MM.1S (cell line): Measurements from ENCODE around the gene GFAP.

Source experiments
- DNase-seq: peaks from one replicate; pipeline ENCODE4 v3.0.0-alpha.2; 2015
- H2AFZ ChIP-seq: fragments of 300-600 bp; sonication (generic); 2 replicates; pipeline ENCODE4 v1.6.0; 2016; ENCODE audit warnings: antibody characterized with exemption, low read length
- H3F3A ChIP-seq: fragments of 300-600 bp; sonication (generic); 2 replicates; pipeline ENCODE4 v1.6.1; 2016; ENCODE audit warnings: mild to moderate bottlenecking, antibody characterized with exemption, low read length, moderate library complexity, mixed read lengths; ENCODE audit not compliant: insufficient read depth
- H3K27ac ChIP-seq: fragments of 300-600 bp; sonication (generic); 2 replicates; pipeline ENCODE4 v1.5.1; 2016; ENCODE audit warnings: mild to moderate bottlenecking, low read length
- H3K27me3 ChIP-seq: fragments of 300-600 bp; sonication (generic); replicated peaks from 2 replicates; pipeline ENCODE4 v1.6.0; 2016; ENCODE audit warnings: low read length; ENCODE audit not compliant: insufficient read depth
- H3K36me3 ChIP-seq: fragments of 300-600 bp; sonication (generic); replicated peaks from 2 replicates; pipeline ENCODE4 v1.6.1; 2016; ENCODE audit warnings: mild to moderate bottlenecking, low read length, mixed read lengths; ENCODE audit not compliant: insufficient read depth
- H3K4me1 ChIP-seq: fragments of 300-600 bp; sonication (generic); 2 replicates; pipeline ENCODE4 v1.6.1; 2016; ENCODE audit warnings: low read length, mixed read lengths
- H3K4me2 ChIP-seq: fragments of 300-600 bp; sonication (generic); 2 replicates; pipeline ENCODE4 v1.6.0; 2016; ENCODE audit warnings: low read depth, low read length
- H3K4me3 ChIP-seq: fragments of 300-600 bp; sonication (generic); 2 replicates; pipeline ENCODE4 v1.5.1; 2016; ENCODE audit warnings: low read length, mixed read lengths
- H3K79me2 ChIP-seq: fragments of 300-600 bp; sonication (generic); 2 replicates; pipeline ENCODE4 v1.6.1; 2016; ENCODE audit warnings: mixed run types, low read length, mixed read lengths
- H3K9ac ChIP-seq: fragments of 300-600 bp; sonication (generic); 2 replicates; pipeline ENCODE4 v1.6.1; 2016; ENCODE audit warnings: low read length, mixed read lengths
- H3K9me2 ChIP-seq: fragments of 300-600 bp; sonication (generic); replicated peaks from 2 replicates; pipeline ENCODE4 v1.6.1; 2016; ENCODE audit warnings: mild to moderate bottlenecking, low read length, mixed read lengths; ENCODE audit not compliant: insufficient read depth
- H3K9me3 ChIP-seq: fragments of 300-600 bp; sonication (generic); replicated peaks from 2 replicates; pipeline ENCODE4 v1.6.1; 2016; ENCODE audit warnings: mild to moderate bottlenecking, low read length, mixed read lengths; ENCODE audit not compliant: insufficient read depth
- H4K20me1 ChIP-seq: fragments of 300-600 bp; sonication (generic); 2 replicates; pipeline ENCODE4 v1.6.1; 2016; ENCODE audit warnings: mild to moderate bottlenecking, low read length, moderate library complexity, mixed read lengths; ENCODE audit not compliant: insufficient read depth
- EZH2 ChIP-seq: fragments of 300-600 bp; sonication (generic); optimal IDR thresholded peaks from 2 replicates; pipeline ENCODE3; 2017; ENCODE audit warnings: low read depth, mild to moderate bottlenecking, antibody characterized with exemption, low read length, mixed read lengths
- EZH2phosphoT487 ChIP-seq: fragments of 300-600 bp; sonication (generic); IDR thresholded peaks from 2 replicates; pipeline ENCODE4 v1.6.1; 2018; ENCODE audit warnings: antibody characterized with exemption, low read length
- TF ChIP-seq, protein P1 (sequence below): fragments of 300-600 bp; sonication (generic); IDR thresholded peaks from 2 replicates; pipeline ENCODE4 v1.5.1; 2016; ENCODE audit warnings: antibody characterized with exemption, low read length, mixed read lengths

Gene GFAP

GRCh38 chr17:44915321-44915726, at the start of gene GFAP:
TSS of gene GFAP (minus strand) at chr17:44915500. CDS start at chr17:44915486, 14 bp downstream.
- TF ChIP-seq EZH2, result no peak
- no peak for TF ChIP-seq EZH2phosphoT487
- TF ChIP-seq, protein P1, sequence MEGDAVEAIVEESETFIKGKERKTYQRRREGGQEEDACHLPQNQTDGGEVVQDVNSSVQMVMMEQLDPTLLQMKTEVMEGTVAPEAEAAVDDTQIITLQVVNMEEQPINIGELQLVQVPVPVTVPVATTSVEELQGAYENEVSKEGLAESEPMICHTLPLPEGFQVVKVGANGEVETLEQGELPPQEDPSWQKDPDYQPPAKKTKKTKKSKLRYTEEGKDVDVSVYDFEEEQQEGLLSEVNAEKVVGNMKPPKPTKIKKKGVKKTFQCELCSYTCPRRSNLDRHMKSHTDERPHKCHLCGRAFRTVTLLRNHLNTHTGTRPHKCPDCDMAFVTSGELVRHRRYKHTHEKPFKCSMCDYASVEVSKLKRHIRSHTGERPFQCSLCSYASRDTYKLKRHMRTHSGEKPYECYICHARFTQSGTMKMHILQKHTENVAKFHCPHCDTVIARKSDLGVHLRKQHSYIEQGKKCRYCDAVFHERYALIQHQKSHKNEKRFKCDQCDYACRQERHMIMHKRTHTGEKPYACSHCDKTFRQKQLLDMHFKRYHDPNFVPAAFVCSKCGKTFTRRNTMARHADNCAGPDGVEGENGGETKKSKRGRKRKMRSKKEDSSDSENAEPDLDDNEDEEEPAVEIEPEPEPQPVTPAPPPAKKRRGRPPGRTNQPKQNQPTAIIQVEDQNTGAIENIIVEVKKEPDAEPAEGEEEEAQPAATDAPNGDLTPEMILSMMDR, result no peak

DNA sequence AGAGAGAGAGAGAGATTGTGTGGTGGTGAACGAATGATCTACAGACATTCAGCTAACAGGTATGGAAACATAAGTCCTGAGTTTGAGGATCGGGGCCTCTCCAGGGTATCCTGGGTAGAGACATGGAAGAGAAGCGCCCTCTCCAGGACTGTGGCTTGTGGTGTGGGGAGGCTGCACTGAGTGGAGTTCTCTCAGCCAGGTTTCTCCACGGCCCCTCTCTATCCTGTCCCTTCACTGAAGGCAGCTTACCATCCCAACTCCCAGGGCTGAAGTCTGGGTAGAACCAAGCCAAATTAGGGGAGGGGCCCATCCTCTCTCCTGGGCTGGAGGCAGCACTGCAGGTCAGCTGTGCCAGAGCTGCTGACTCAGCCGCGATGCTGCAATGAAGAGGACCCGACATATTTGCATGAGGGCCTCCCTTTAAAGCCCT, 46.6 kb upstream of the GFAP start:
- Histone ChIP-seq H3K27ac (no peak overlapping the region), H3K9me3 (no peaks in the 10 kb centered on the region), H3K36me3 (no peaks in the 10 kb centered on the region), H3K27me3 (peaks cover 63% of the 10 kb centered on the region), H2AFZ (no peak overlapping the region), H3K4me1 (no peaks in the 10 kb centered on the region), H3K4me2 (no peak overlapping the region), H4K20me1 (no peaks in the 10 kb centered on the region), H3F3A (no peaks in the 10 kb centered on the region), H3K79me2 (no peaks in the 10 kb centered on the region), H3K4me3 (no peak overlapping the region), H3K9me2 (no peaks in the 10 kb centered on the region), H3K9ac (no peak overlapping the region)
- DNase-seq, result no peak
- TF ChIP-seq EZH2, result no peak
- no peak for TF ChIP-seq EZH2phosphoT487
- TF ChIP-seq, protein P1, result no peak

More at GRCh38 chr17:44915321-44915726, at the start of gene GFAP:
- Histone ChIP-seq H3K27me3 (peaks cover 33% of the 10 kb centered on the region), H3K4me3 (no peak within 1 kb of the TSS), H3K79me2 (no peaks in the 10 kb centered on the region), H2AFZ (no peak within 1 kb of the TSS), H3F3A (no peaks in the 10 kb centered on the region), H3K4me1 (no peaks in the 10 kb centered on the region), H4K20me1 (no peaks in the 10 kb centered on the region), H3K4me2 (no peak within 1 kb of the TSS), H3K9ac (no peak within 1 kb of the TSS), H3K9me3 (no peaks in the 10 kb centered on the region), H3K27ac (no peak within 1 kb of the TSS), H3K36me3 (no peaks in the 10 kb centered on the region), H3K9me2 (no peaks in the 10 kb centered on the region)
- no peak for DNase-seq

- Histone ChIP-seq H3K4me2 (no peak overlapping the region), H3K27me3 (peaks cover 52% of the 10 kb centered on the region), H2AFZ (no peak overlapping the region), H3K36me3 (no peaks in the 10 kb centered on the region), H3K4me1 (no peaks in the 10 kb centered on the region), H3F3A (no peaks in the 10 kb centered on the region), H3K9ac (no peak overlapping the region), H3K9me2 (no peaks in the 10 kb centered on the region), H3K9me3 (no peaks in the 10 kb centered on the region), H3K27ac (no peak overlapping the region), H3K79me2 (no peaks in the 10 kb centered on the region), H4K20me1 (no peaks in the 10 kb centered on the region), H3K4me3 (no peak overlapping the region)
- no peak for DNase-seq
- TF ChIP-seq, protein P1, result no peak
- TF ChIP-seq EZH2 (no peak), EZH2phosphoT487 (no peak)
These were observed 45.4 kb upstream of the GFAP start for GRCh38 chr17:44960691-44961090.
